GM18873 (cell line): ENCODE results near the gene CAPZB.

Experiments used
- ATAC-seq: cut with Tn5 transposase; IDR thresholded peaks from one replicate; pipeline ENCODE4 v1.9.1; 2021; ENCODE audit warnings: mild to moderate bottlenecking, moderate library complexity, moderate number of reproducible peaks; ENCODE audit not compliant: unreplicated experiment, low FRiP score

Gene CAPZB

GRCh38 chr1:19410393-19410792, 74.9 kb downstream of the CAPZB start:
- ATAC-seq: no peak

DNA sequence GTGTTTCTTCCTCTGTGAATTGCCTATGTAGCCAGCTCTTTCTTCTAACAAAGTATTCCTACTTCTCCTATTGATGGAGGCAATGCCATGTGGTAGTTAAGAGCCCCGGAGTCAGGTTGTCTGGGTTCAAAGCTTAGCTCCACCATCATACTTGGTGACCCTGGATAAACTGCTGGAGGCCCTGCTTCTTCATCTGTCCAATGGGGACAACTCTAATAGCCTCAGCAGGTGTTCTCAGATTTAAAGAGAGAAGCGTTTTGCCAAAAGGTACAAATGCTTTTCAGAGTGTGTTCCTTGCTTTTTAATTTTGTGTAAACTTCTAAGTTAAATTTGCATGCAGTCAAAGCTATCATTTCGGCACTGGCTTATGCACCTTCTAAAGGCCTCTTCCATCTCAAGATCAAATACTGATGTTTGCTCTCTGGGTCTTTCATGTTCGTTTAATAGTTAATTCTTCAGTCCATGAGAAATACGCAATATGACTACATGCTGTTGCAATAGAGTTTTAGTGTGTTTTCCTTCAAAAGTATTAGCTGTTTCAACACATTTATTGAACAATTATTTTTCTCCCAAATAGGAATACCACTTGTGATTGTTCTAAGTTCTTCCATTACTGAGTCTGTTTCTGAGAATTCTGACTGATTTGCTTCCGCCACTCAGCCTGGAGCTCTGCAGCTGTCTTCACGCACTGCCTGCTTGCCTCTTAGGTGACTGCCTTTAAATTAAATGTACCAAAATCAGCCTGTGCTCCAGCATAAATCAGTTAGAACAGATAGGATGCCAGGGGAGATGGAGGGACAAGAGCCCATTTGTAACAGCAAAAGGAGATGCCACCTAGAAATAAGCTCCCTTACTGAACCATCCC, 75.6 kb downstream of the CAPZB start:
- ATAC-seq: no peak

GRCh38 chr1:19407494-19408096, 77.7 kb downstream of the CAPZB start:
- ATAC-seq: no peak

DNA sequence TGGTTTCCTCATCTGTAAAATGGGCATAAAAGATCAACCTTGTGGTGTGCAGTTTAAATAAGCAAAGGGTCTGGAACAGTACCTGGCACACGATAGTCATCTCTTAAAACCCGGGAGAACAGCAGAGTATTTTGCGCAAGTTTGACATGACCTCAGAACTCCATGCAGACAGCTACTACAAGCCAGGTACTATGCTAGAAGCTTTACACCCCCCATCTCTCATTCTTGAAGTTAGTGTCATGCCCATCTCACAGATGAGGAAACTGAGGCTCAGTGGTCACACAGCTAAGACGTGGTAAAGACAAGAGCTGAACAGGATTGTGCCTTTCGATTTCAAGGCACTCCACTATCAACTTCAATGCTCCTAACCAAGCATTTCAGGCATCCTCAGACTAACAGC, 78.7 kb downstream of the CAPZB start:
- ATAC-seq: no peak

DNA sequence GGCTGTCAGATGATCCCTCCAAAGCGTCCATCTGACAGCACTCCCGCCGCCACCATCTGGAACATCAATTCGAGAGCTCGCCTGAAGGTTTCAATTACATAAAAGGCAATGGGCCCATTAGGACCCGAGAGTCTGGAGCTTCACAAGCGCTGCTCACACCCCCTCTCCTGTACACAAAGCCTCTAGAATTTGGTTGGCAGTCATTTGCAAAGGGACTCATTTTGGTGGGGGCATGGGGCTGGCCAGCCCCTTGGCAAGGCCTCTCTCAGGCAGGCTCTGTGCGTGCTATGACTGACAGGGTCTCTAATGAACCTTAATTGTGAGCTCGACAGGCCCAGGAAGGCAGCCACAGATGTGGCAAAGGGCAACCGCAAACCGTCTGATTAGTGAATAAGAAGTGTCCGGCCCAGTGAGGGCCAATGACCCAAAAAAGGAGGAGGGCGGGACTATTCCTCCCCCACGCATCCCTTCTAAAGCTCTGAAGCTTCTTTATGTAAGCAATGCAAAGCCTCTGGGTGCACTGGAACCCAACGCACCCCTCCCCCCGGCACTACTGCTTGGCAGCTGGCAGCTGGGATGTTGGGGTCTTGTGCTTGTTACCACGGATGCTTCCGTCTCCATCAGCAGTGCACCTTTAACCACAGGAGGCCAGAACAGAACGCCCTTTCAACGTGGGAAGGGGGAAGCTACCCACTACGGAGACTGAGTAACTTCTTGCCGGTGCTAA, 79.4 kb downstream of the CAPZB start:
- no peak for ATAC-seq

DNA sequence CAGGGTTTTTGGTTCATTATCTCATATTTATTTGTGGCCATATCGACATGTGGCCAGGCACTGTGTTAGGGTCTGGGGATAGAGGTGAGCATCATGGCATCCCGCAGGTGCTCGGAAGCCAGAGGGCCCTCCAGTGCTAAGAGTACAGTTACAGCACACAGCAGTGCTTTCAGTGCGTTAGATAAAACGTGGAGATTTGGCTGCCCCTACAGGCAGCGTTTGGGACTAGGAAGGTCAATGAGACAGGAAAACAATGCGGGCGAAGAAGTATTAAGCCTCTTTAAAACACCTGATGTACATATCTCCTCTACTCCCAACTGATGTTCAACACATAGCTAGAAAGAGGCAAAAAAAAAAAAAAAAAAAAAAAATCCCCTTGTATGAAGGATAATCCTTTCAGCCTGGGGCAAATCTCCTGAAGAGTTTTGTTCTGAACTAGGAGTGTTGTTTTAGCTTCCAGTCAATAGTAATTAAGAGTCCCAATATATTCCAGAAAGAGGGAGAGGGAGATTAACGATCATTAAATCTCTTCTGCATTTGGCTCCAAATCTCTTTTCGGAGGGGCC, 80.1 kb downstream of the CAPZB start:
- no peak for ATAC-seq

DNA sequence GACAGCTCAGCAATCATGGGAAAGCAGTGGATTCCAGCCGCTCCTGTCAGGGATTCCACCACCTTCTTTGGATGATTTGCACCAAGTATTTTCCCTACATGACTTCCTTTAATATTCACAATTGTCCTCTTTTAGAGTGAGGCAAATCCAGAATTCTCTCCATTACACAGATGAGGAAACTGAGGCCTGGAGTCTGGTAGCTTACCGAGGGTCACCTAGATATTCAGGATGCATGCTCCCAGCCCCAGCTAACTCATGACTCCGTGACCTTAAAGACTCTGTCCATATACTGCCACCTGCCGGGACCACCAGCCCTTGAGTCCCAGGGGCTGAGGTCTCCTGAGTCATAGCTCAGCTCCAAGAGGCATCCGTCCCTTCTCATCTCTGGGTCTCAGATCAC, 80.6 kb downstream of the CAPZB start:
- no peak for ATAC-seq

DNA sequence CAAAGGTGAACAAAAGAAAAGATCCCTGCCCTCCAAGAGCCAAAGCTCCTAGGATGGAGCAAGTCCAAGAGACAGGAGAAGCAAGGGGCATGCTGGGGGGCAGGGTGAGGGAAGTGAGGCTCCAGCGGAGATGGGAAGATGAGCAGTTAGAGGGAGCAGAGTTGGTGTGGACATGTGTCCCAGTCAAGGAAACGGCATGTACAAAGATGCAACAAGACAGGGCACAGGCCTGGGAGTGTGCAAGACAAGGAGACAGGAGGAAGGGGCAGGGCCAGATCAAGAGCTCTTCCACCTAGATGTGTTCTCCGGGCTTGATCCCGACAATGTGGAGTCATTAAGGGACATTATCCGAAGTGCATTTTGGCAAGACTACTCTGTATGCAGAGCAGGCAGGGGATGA, 82.1 kb downstream of the CAPZB start:
- no peak for ATAC-seq

GRCh38 chr1:19402031-19402813, 83.1 kb downstream of the CAPZB start:
- ATAC-seq: no peak

DNA sequence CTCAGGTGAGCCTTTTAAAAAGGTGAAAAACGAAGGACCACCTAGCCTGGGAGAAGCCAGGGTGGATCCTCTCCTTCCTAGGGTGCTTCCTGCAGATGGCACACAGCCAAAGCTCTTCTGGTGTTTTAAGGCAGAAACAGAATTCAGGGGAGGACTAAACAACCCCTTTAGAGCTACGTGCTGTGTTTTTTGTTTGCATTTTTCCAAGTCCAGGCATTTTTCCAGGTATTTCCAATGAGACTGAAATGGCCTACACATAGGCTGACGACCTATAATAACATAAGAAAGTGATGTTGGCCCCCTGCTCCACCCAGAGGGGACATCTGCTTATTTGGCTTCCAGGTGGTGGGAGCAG, 83.8 kb downstream of the CAPZB start:
- no peak for ATAC-seq

- ATAC-seq: no peak
Measured at GRCh38 chr1:19400875-19401534, 84.3 kb downstream of the CAPZB start.

DNA sequence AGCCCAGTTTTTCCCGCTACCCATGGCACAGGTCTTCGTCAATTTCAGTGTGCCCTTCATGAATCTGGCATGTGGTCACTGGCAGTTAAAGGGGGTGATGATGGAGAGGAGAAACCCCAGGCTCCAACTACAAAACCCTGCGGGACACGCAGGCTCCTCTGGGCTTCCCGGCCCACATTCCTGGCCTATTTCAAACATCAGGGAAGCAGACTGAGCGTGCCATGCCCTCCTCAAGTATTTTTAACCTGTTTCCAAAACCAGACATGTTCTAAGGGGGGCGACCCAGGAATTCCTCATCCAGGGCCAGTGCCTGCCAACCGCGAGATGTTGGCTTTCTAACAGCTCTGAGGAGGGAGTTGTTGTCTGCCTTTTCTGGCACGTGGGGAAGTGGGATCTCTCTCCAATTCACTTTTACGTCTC, 85.1 kb downstream of the CAPZB start:
- no peak for ATAC-seq

DNA sequence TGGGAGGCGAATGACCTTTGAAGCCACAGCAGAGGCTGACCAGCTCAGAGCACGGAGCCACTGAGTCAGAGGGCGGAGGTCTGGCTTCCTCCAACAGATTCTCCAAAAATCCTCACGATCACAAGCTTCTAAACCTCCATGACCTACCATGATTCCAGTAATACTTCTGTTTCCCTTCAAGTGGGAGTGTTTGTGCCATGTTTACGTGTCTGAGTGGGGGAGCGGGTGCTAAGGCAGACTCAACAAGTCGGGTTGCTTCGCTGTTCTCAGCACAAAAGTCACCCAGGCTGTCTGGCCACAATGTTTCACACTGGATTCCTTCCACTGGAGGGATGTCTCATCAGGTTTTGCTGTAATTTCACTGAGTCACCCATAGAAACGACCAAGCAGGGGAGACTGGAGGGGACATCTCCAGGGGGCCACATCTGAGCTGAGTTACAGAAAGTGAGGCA, 87.0 kb downstream of the CAPZB start:
- no peak for ATAC-seq

DNA sequence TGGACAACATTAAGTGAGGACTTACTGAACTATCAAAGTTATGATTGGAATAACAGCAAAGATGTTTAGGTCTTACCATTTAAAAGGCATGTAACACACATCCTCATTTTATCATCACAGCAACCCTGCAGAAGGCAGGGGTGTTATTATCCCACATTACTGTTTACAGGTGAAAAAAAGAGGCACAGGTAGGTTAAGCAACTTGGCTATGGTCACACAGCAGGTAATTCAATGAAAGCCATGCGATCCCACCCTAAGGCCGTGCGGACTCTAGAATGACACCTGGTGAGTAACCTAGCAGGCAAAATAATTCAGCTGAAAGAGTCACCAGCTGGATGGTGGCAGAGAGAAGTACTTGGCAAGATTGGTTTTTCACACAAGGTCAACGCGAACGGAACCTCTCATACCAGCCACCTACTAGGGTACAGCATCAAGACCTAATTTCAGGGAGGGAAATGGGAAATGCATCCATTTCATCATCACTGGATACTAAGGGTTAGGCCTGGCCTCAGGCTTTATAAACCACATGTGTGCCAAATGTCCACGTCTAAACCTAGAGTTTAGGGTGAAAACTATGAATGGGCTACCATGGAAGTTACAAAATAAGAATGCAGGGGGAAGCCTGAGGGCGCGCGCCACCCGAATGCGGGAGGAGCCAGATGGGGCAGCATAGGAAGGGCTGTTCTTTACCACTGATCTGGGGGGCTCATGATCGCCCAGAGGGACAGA, 88.0 kb downstream of the CAPZB start:
- no peak for ATAC-seq

DNA sequence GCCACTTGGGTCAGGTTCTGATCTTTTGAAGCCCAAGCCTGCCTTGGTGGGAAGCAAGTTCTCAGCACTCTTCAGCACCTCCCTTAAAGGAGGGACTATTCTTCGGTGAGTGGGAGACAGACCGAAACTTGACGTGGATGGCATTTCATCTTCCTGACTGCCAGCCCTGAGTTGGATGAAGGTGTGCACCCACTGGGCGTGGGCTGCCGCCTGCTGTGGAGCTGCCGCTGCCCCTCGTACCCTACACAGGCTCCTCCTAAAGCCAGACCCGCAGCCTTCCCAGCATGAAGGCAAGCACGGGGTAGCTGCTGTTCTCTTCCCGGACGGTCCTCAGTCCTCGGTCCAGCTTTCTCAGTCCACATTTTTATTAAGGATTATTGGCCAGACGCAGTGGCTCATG, 89.1 kb downstream of the CAPZB start:
- ATAC-seq: no peak

- ATAC-seq: no peak
Measured at GRCh38 chr1:19395678-19396192, 89.6 kb downstream of the CAPZB start.

DNA sequence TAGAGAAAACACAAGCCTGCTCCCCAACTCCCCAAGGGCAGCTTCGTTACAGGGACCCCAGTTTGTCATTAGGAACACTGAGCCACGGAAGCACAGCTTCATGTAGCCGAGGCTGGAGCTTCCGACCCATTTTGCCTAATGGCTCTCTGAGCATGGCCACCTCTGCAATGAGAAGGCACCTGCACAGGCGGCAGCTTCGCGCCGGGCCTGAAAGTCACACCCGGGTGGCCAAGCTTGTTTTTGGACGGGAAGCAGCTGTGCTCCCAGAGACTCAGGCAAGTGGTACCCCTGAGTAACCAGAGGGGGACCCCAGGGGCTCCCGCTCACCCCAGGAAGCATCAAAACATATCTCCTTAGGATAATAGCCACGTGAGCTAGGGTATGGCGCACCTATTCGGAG, 92.3 kb downstream of the CAPZB start:
- no peak for ATAC-seq

- no peak for ATAC-seq
Measured at GRCh38 chr1:19392221-19392620, 93.1 kb downstream of the CAPZB start.

GRCh38 chr1:19391596-19391981, 93.8 kb downstream of the CAPZB start:
- ATAC-seq: no peak
